HepG2 (cell line): Measurements from ENCODE around the gene CDK3. TPM values are rescaled to one million over a fixed set of nuclear protein-coding genes. Genes with fewer than 3 reads are reported as not detected.

Experiments
- ATF3 ChIP-seq: sonication (generic); formaldehyde crosslinking; IDR thresholded peaks from 2 replicates; pipeline ENCODE4 v1.4.0; 2020; ENCODE audit warnings: missing genetic modification reagents
- HIC2 ChIP-seq: sonication (generic); formaldehyde crosslinking; IDR thresholded peaks from 2 replicates; pipeline ENCODE4 v1.9.0; 2022; ENCODE audit warnings: low read depth, missing genetic modification reagents
- JARID2 ChIP-seq: sonication (generic); formaldehyde crosslinking; IDR thresholded peaks from 2 replicates; pipeline ENCODE4 v1.8.1; 2023; ENCODE audit warnings: missing genetic modification reagents, inconsistent platforms; ENCODE audit not compliant: insufficient replicate concordance
- MYNN ChIP-seq: sonication (generic); formaldehyde crosslinking; IDR thresholded peaks from 2 replicates; pipeline ENCODE4 v1.4.0; 2020; ENCODE audit warnings: mild to moderate bottlenecking, low read depth, missing genetic modification reagents
- NFE2 ChIP-seq: sonication (generic); formaldehyde crosslinking; IDR thresholded peaks from 2 replicates; pipeline ENCODE4 v1.4.0; 2020; ENCODE audit warnings: missing genetic modification reagents
- RFX1 ChIP-seq: fragments of 450-650 bp; IDR thresholded peaks from 2 replicates; pipeline ENCODE4 v1.6.1; 2017
- XBP1 ChIP-seq: sonication (generic); formaldehyde crosslinking; IDR thresholded peaks from 2 replicates; pipeline ENCODE4 v1.5.0; 2020; ENCODE audit warnings: missing genetic modification reagents
- YEATS4 ChIP-seq: sonication (generic); formaldehyde crosslinking; IDR thresholded peaks from 2 replicates; pipeline ENCODE4 v1.4.0; 2020; ENCODE audit warnings: missing genetic modification reagents, borderline replicate concordance
- ZBTB42 ChIP-seq: sonication (generic); formaldehyde crosslinking; IDR thresholded peaks from 2 replicates; pipeline ENCODE4 v1.5.0; 2020; ENCODE audit warnings: mild to moderate bottlenecking, missing genetic modification reagents
- ZFAT ChIP-seq: sonication (generic); formaldehyde crosslinking; conservative IDR thresholded peaks from 2 replicates; pipeline ENCODE4 v1.8.1; 2023; ENCODE audit warnings: missing genetic modification reagents, inconsistent platforms
- ZNF430 ChIP-seq: sonication (generic); formaldehyde crosslinking; IDR thresholded peaks from 2 replicates; pipeline ENCODE4 v1.9.0; 2021; ENCODE audit warnings: mild to moderate bottlenecking, missing genetic modification reagents
- ZNF574 ChIP-seq: sonication (generic); formaldehyde crosslinking; IDR thresholded peaks from 2 replicates; pipeline ENCODE4 v1.4.0; 2020; ENCODE audit warnings: missing genetic modification reagents
- ZNF609 ChIP-seq: sonication (generic); formaldehyde crosslinking; IDR thresholded peaks from 2 replicates; pipeline ENCODE4 v1.4.0; 2020; ENCODE audit warnings: mild to moderate bottlenecking, missing genetic modification reagents, borderline replicate concordance
- ZNF788 ChIP-seq: sonication (generic); formaldehyde crosslinking; IDR thresholded peaks from 2 replicates; pipeline ENCODE4 v1.5.0; 2020; ENCODE audit warnings: mild to moderate bottlenecking, missing genetic modification reagents, borderline replicate concordance
- ZSCAN21 ChIP-seq: sonication (generic); formaldehyde crosslinking; IDR thresholded peaks from 2 replicates; pipeline ENCODE4 v1.8.0; 2022; ENCODE audit warnings: mild to moderate bottlenecking, missing genetic modification reagents, moderate library complexity, borderline replicate concordance
- polyA plus RNA-seq, 8 experiments: library from polyadenylated mRNA; depleted of rRNA in 3 of 8; stranded (reverse) in 7 of 8; unstranded in 1 of 8; fragments of >200 nt; fragmentation: Illumina TruSeq in 4 of 8; extraction: Trizol in 4 of 8; gene quantifications; 2 replicates each; pipeline versions ENCODE4 v1.2.1 to v1.2.3, GENCODE V29; 2011 to 2016; ENCODE audit warnings: low read depth in 4 of 8, missing spikeins in 1 of 8, mixed read lengths in 1 of 8; ENCODE audit not compliant: insufficient read depth in 1 of 8
- total RNA-seq, 5 experiments: library from RNA; depleted of rRNA; stranded (reverse); fragments of >200 nt; fragmentation: Illumina TruSeq; extraction: Trizol; gene quantifications; 2 replicates each; pipeline ENCODE4 v1.2.3, GENCODE V29; 2016; ENCODE audit warnings: low read depth in 1 of 5

CDK3 gene
- total and polyA plus RNA-seq, 2 of the 13 experiments (the other 11 are each of a cell fraction or from before 2014, with no cell fraction given), result 5.8 to 11.4 TPM

- TF ChIP-seq HIC2 (no peak), MYNN (no peak), ZBTB42 (0 out of 2 replicates have a peak, but pooled peaks have one; percentile 27), YEATS4 (peak; percentile 65; the same call in 1 of the 2 replicates), ZSCAN21 (CRISPR knock-in tag) (0 out of 2 replicates have a peak, but pooled peaks have one; percentile 47), RFX1 (no peak), XBP1 (peak; percentile 39; the same call in 1 of the 2 replicates), ZFAT (CRISPR knock-in tag) (no peak), ZNF574 (CRISPR knock-in tag) (peak; percentile 53; the same call in 1 of the 2 replicates), ZNF788 (CRISPR knock-in tag) (0 out of 2 replicates have a peak, but pooled peaks have one; percentile 6), JARID2 (CRISPR knock-in tag) (no peak), ATF3 (no peak), NFE2 (CRISPR knock-in tag) (no peak), ZNF609 (CRISPR knock-in tag) (peak; percentile 76; the same call in 1 of the 2 replicates), ZNF430 (CRISPR knock-in tag) (no peak)
Observed at GRCh38 chr17:75998327-75998795, 2.3 kb upstream of the CDK3 start (continued).
